HepG2 (cell line): ENCODE results near the gene UNC5CL.

Experiments
- ATF6 ChIP-seq: sonication (generic); formaldehyde crosslinking; conservative IDR thresholded peaks from 2 replicates; pipeline ENCODE4 v1.4.0; 2020; ENCODE audit warnings: missing genetic modification reagents
- BCL6 ChIP-seq: IDR thresholded peaks from 2 replicates; pipeline ENCODE4 v1.6.1; 2016; ENCODE audit warnings: missing genetic modification reagents, missing compliant biosample characterization
- CEBPG ChIP-seq: IDR thresholded peaks from 2 replicates; pipeline ENCODE4 v1.6.1; 2016
- MAX ChIP-seq: IDR thresholded peaks from 2 replicates; pipeline ENCODE4 v1.6.1; 2012; ENCODE audit warnings: inconsistent platforms
- SRSF1 ChIP-seq: fragments of 200-400 bp; formaldehyde crosslinking; optimal IDR thresholded peaks from 2 replicates; pipeline ENCODE3; 2017; ENCODE audit warnings: mild to moderate bottlenecking, low read depth, low read length, moderate library complexity
- TCF12 ChIP-seq, 2 experiments: fragments of 450-650 bp in 1 of 2; sonication (generic) in 1 of 2; formaldehyde crosslinking in 1 of 2; IDR thresholded peaks; 2 replicates each; pipeline versions ENCODE4 v1.6.1 to v1.8.0; 2017 to 2022; ENCODE audit warnings: antibody characterized with exemption in 1 of 2, mild to moderate bottlenecking in 1 of 2, missing genetic modification reagents in 1 of 2, moderate library complexity in 1 of 2
- ZNF570 ChIP-seq: sonication (generic); formaldehyde crosslinking; IDR thresholded peaks from 2 replicates; pipeline ENCODE4 v1.4.0; 2020; ENCODE audit warnings: mild to moderate bottlenecking, missing genetic modification reagents, borderline replicate concordance

- TF ChIP-seq ZNF570 = no peak
- no peak for TF ChIP-seq MAX
- TF ChIP-seq SRSF1 = no peak
- TF ChIP-seq CEBPG (CRISPR knock-in tag) = 0 out of 2 replicates have a peak, but pooled peaks have one; percentile 5
- no peak for TF ChIP-seq TCF12 (IDR thresholded peaks at IDR 0.05)
- TF ChIP-seq TCF12 (CRISPR knock-in tag; IDR thresholded peaks at IDR 0.05) = no peak
- TF ChIP-seq ATF6 = no peak
- no peak for TF ChIP-seq BCL6 (CRISPR knock-in tag)
Observed at GRCh38 chr6:41066867-41067304, 27.9 kb upstream of the UNC5CL start.
